ENCODE data around the gene PTPRH. TPM values are rescaled to one million over a fixed set of nuclear protein-coding genes. Genes with fewer than 3 reads are reported as not detected.
A peak's percentile ranks its signal among the peaks of the same experiment; 100 is the strongest.

Gene PTPRH
- total and polyA plus RNA-seq, 9 of the 15 experiments (the other 6 are each of a cell fraction or from before 2014, with no cell fraction given) = 0.87 to 34.3 (median 22.7) TPM

DNA sequence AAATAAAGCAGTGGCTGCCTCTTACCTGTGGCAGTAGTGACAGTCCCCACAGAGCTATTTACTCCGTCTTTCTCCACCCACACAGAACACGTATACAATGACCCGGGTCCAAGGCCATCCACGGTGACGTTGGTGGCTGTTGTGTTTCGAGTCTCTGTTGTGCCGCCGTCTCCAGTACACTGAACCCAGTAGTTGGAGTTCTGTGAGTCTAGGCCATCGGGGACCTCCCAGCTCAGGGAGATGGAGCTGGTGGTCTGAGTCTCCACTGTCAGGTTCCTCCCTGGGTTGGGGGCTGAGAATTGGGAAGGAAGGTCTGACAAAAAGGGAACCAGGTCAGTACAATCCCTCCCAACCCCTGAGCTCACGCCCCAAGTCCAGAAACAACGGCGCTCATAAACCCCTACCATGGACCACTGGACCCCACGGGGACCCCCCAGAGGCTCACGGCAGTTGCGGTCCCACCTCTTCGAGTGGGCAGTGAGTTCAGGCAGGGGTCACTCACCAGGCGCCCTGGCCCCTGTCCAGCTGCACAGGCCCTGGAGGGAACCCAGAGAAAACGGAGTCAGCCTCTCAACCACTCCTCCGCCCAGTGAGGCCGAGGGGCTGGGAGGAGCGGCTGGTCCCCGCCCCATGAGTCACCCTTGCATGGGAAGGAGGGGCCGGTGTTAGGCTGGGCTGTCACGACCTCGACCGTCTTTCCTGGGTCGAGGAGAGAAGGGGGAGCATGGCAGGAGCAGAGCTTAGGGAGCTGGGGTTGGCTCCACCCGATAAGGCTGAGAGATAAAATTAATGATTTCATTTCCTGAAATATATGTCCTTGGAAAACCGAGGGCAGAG lies 2.4 kb downstream of the PTPRH start (continued):
- TF ChIP-seq, protein P1, sequence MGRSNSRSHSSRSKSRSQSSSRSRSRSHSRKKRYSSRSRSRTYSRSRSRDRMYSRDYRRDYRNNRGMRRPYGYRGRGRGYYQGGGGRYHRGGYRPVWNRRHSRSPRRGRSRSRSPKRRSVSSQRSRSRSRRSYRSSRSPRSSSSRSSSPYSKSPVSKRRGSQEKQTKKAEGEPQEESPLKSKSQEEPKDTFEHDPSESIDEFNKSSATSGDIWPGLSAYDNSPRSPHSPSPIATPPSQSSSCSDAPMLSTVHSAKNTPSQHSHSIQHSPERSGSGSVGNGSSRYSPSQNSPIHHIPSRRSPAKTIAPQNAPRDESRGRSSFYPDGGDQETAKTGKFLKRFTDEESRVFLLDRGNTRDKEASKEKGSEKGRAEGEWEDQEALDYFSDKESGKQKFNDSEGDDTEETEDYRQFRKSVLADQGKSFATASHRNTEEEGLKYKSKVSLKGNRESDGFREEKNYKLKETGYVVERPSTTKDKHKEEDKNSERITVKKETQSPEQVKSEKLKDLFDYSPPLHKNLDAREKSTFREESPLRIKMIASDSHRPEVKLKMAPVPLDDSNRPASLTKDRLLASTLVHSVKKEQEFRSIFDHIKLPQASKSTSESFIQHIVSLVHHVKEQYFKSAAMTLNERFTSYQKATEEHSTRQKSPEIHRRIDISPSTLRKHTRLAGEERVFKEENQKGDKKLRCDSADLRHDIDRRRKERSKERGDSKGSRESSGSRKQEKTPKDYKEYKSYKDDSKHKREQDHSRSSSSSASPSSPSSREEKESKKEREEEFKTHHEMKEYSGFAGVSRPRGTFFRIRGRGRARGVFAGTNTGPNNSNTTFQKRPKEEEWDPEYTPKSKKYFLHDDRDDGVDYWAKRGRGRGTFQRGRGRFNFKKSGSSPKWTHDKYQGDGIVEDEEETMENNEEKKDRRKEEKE (IDR thresholded peaks at IDR 0.05; ENCODE audit: borderline replicate concordance in 1 of 2, control insufficient read depth in 1 of 2, low read depth in 2 of 2, low read length in 1 of 2) = no peak
- TF ChIP-seq GTF2E2 (tag; IDR thresholded peaks at IDR 0.05) (0 out of 2 replicates have a peak, but pooled peaks have one; percentile 26), NCOA1 (IDR thresholded peaks at IDR 0.05; ENCODE audit: low read depth) (peak; percentile 33; the same call in 1 of the 2 replicates), SRSF3 (IDR thresholded peaks at IDR 0.05; ENCODE audit: insufficient read depth, low read length) (no peak), SNRNP70 (optimal IDR thresholded peaks at IDR 0.05; ENCODE audit: low read depth, low read length) (no peak), POLR3A (IDR thresholded peaks at IDR 0.05; ENCODE audit: borderline replicate concordance, extremely low read depth, insufficient read depth, insufficient read length) (no peak), CBX5 (IDR thresholded peaks at IDR 0.05; ENCODE audit: borderline replicate concordance, low read depth) (0 out of 2 replicates have a peak, but pooled peaks have one; percentile 30), KLF13 (tag; IDR thresholded peaks at IDR 0.05; ENCODE audit: borderline replicate concordance, low read depth) (peak; percentile 28; the same call in 1 of the 2 replicates), CXXC5 (CRISPR knock-in tag; IDR thresholded peaks at IDR 0.05) (peak; percentile 76), ZNF586 (CRISPR knock-in tag; conservative IDR thresholded peaks at IDR 0.05) (no peak), ZNF263 (CRISPR knock-in tag; IDR thresholded peaks at IDR 0.05; ENCODE audit: borderline replicate concordance) (peak; percentile 74), CREM (IDR thresholded peaks at IDR 0.05; ENCODE audit: low read depth) (peak; percentile 62), BRCA1 (IDR thresholded peaks at IDR 0.05) (no peak), BRCA1 (CRISPR knock-in tag; IDR thresholded peaks at IDR 0.05) (0 out of 2 replicates have a peak, but pooled peaks have one; percentile 22)
- TF ChIP-seq, protein P2, sequence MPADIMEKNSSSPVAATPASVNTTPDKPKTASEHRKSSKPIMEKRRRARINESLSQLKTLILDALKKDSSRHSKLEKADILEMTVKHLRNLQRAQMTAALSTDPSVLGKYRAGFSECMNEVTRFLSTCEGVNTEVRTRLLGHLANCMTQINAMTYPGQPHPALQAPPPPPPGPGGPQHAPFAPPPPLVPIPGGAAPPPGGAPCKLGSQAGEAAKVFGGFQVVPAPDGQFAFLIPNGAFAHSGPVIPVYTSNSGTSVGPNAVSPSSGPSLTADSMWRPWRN (IDR thresholded peaks at IDR 0.05; ENCODE audit: low read depth) = no peak
- TF ChIP-seq, protein P3, sequence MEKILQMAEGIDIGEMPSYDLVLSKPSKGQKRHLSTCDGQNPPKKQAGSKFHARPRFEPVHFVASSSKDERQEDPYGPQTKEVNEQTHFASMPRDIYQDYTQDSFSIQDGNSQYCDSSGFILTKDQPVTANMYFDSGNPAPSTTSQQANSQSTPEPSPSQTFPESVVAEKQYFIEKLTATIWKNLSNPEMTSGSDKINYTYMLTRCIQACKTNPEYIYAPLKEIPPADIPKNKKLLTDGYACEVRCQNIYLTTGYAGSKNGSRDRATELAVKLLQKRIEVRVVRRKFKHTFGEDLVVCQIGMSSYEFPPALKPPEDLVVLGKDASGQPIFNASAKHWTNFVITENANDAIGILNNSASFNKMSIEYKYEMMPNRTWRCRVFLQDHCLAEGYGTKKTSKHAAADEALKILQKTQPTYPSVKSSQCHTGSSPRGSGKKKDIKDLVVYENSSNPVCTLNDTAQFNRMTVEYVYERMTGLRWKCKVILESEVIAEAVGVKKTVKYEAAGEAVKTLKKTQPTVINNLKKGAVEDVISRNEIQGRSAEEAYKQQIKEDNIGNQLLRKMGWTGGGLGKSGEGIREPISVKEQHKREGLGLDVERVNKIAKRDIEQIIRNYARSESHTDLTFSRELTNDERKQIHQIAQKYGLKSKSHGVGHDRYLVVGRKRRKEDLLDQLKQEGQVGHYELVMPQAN (IDR thresholded peaks at IDR 0.05; ENCODE audit: borderline replicate concordance) = 0 out of 2 replicates have a peak, but pooled peaks have one; percentile 38
- TF ChIP-seq, protein P4, sequence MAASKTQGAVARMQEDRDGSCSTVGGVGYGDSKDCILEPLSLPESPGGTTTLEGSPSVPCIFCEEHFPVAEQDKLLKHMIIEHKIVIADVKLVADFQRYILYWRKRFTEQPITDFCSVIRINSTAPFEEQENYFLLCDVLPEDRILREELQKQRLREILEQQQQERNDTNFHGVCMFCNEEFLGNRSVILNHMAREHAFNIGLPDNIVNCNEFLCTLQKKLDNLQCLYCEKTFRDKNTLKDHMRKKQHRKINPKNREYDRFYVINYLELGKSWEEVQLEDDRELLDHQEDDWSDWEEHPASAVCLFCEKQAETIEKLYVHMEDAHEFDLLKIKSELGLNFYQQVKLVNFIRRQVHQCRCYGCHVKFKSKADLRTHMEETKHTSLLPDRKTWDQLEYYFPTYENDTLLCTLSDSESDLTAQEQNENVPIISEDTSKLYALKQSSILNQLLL (CRISPR knock-in tag; IDR thresholded peaks at IDR 0.05; ENCODE audit: borderline replicate concordance) = no peak
- TF ChIP-seq, protein P5, sequence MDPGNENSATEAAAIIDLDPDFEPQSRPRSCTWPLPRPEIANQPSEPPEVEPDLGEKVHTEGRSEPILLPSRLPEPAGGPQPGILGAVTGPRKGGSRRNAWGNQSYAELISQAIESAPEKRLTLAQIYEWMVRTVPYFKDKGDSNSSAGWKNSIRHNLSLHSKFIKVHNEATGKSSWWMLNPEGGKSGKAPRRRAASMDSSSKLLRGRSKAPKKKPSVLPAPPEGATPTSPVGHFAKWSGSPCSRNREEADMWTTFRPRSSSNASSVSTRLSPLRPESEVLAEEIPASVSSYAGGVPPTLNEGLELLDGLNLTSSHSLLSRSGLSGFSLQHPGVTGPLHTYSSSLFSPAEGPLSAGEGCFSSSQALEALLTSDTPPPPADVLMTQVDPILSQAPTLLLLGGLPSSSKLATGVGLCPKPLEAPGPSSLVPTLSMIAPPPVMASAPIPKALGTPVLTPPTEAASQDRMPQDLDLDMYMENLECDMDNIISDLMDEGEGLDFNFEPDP (CRISPR knock-in tag; IDR thresholded peaks at IDR 0.05) = no peak

Measured in K562 (cell line).